ENCODE measurements around the gene ALDH8A1.
"Not testable (repeated sequence)": the region's sequence is repeated elsewhere in the genome, so short reads cannot be mapped to it uniquely, and the experiment has no call there.

Gene ALDH8A1

DNA sequence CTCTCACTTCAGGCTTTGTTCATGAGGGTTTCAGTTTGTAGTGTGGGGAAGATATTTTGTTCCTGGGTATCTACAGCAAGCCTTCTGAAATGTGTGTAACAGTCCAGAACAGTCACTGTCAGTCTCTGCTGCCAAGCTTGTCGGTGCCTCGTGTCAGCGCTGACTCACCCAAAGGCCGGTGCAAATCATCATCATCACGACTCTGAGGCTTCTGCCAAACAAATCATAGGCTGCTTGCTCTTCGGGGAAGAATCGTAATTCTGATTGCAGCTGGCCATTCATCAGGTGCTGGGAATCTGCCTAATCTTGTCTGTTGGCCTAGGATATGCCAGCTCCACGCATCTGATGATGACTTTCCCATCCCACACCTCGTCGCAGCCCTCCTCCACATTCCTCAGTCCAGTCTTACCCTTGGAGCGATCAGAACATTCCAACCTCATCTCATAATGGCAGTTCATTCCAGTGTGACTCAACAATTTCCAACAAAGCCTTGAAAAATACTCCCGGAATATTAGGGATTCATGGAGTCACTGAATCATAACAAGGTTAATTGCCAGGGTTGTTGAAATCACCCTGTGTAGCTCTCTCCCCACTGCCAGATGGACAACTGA lies 40.9 kb downstream of the ALDH8A1 start:
- no peak for DNase-seq

GRCh38 chr6:134904731-134905130 lies 45.2 kb downstream of the ALDH8A1 start:
- DNase-seq: not testable (repeated sequence)

GRCh38 chr6:134903448-134903847 lies 46.5 kb downstream of the ALDH8A1 start:
- no peak for DNase-seq

DNA sequence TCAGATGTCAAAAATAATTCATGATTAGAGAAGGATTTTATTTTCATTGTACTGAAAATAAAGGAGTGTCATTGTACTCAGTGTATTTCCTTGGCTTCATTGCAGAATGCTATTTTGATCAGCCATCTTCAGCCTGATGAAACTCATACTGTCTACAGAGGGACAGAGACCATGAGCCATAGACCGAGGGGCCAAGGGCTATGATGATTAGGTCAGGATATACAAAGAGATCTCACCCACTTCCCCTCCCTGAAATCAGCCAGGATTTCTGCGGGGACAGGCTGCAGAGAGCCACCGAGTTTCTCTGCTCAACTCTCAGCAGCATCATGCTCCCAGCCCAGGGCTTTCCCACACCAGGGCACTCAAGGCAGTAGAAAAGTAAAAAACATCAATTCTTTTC lies 47.0 kb downstream of the ALDH8A1 start:
- DNase-seq: no peak

- DNase-seq: no peak
Observed at GRCh38 chr6:134902074-134902861, 47.6 kb downstream of the ALDH8A1 start.

DNA sequence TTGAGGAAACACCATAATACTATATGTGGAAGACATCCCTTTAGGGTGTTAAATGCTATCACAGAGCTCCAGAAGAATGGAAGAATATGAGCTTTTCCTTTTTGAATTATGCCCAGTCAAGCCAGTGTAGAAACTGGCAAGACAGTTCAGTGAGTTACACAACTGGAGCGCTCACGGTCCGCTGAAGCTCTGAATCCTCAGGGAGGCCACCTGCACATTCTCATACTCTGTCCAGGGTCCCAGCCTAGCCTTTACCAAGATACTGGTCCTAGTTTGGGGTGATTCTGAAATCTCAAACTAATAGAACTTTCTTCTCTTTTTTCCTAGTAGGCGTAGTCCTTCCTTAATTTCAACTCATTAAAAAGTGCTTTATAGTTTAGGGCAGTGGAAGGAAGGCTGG lies 51.3 kb downstream of the ALDH8A1 start:
- DNase-seq: no peak

GRCh38 chr6:134898166-134898565 lies 51.7 kb downstream of the ALDH8A1 start:
- DNase-seq: not testable (repeated sequence)

DNA sequence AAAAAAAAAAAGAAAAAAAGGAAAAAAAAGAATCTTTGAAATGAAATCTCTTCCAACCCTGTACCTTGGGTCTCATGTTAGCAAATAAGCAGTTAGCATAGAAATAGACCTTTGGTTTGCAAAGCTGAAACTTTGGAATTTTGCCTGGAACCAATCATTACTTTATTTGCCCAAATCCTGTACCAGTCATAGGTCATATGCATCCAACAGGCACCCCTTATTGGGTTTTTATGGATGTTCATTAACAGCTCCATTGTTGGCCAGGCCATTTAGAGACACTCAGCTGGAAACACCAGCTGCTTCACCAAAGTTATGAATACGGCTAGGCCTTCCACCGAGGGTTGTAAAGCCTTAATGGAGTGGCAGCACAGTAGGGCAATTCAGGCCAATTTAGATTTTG lies 53.0 kb downstream of the ALDH8A1 start:
- no peak for DNase-seq

GRCh38 chr6:134894800-134895199 lies 55.1 kb downstream of the ALDH8A1 start:
- DNase-seq: no peak

GRCh38 chr6:134892362-134892761 lies 57.5 kb downstream of the ALDH8A1 start:
- DNase-seq: no peak

- DNase-seq: no peak
Observed at GRCh38 chr6:134891633-134892032, 58.3 kb downstream of the ALDH8A1 start.

- no peak for DNase-seq
Observed at GRCh38 chr6:134888316-134888715, 61.6 kb downstream of the ALDH8A1 start.

DNA sequence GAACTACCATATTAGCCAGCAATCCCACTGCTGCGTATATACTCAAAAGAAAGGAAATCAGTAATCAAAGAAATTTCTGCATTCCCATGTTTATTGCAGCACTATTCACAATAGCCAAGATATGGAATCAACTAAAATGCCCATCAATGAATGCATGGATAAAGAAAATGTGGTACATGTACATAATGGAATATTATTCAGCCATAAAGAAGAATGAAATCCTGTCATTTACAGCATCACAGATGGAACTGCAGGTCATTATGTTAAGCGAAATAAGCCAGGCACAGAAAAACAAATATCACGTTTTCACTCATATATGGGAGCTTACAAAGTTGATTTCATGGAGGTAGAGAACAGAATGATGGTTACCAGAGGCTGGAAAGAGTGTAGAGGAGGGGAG lies 65.1 kb downstream of the ALDH8A1 start:
- DNase-seq: no peak

DNA sequence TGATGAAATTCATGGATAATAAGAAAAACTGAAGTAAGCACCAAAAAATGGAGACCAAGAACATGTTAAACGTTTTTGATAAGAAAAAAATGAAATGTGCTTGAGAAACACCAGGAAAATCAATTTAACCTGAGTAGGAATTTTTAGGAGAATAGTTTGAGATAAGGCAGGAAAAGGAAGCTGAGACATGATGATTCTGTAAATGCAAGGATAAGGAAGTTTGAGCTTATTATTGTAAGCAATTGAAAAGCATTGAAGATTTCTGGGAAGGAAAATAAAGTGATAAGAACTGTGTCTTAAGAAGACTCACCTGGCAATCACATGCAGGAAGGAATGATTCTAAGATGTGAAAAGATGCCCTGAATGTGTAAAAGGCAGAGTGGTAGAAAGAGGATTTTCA lies 66.6 kb downstream of the ALDH8A1 start:
- DNase-seq: no peak

DNA sequence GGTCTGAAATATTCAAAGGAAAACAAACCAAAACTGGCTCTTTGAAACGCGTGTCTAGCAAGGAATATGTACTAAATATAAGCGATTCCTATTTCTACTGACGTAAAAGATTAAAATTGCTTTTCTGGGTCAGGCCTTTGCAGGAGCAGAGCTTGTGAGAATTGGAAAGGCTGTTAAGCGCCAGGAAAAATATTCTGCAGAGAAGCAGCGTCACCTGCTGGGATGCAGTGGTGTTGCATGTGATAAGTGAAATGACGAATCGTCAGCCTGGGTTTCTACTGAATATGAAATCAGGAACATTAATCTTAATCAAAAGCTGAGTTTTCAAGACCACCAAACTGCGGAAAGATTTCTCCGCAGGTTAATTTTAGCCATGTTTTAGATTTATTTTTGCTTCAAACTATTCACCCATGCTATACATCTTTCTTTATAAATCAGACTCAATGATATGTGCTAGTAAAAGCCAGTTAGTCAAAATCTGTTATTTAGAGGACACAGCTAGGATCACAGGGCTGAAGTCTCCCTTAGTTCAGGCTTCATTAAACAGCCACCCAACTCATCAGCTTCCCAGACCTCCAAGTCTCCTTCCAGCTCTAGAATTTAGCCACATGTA lies 67.4 kb downstream of the ALDH8A1 start:
- peak; percentile 60 for DNase-seq

- DNase-seq: no peak
Observed at GRCh38 chr6:134880487-134881190, 69.3 kb downstream of the ALDH8A1 start.

GRCh38 chr6:134878136-134878535 lies 71.8 kb downstream of the ALDH8A1 start:
- DNase-seq: no peak

GRCh38 chr6:134875367-134875766 lies 74.5 kb downstream of the ALDH8A1 start:
- DNase-seq: no peak

DNA sequence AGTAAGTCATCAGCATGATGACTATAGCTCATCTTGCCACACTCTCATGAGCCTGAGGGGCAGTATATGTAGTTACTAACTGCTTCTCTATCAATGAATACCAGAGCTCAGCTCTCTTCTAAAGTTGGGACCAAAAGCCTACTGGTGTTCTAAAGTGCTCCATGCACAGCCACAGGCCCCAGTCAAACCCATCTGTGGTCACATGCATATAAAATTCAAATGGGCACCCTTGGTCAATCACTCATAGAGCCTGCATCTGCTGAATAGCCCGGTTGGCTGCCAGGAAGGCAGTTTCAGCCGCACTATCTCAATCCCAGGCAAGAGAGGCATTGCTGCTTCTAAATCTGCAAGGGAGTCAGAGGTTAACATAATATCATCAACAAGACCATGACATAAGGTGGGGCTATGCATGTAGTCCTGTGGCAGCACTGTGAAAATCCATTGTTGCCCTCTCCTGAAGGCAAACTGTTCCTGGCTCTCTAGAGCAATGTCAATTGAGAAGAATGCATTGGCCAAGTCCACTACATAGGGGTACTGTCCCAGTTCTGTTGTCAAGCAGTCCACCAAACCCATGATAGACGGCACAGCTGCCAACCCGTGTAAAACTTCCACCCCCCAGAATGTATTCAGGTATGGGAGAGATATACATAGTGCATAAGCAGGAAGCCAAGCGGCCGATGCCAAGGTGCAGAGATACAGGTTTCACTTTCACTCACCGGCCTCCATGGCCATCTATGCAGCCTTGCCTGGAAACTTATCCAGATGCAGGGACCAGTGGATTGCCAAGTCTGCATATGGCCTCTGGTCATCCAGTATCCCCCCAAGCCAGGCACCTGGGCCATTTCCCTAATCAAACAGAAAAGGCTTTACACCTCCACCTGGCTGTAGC lies 76.2 kb downstream of the ALDH8A1 start:
- DNase-seq: no peak

DNA sequence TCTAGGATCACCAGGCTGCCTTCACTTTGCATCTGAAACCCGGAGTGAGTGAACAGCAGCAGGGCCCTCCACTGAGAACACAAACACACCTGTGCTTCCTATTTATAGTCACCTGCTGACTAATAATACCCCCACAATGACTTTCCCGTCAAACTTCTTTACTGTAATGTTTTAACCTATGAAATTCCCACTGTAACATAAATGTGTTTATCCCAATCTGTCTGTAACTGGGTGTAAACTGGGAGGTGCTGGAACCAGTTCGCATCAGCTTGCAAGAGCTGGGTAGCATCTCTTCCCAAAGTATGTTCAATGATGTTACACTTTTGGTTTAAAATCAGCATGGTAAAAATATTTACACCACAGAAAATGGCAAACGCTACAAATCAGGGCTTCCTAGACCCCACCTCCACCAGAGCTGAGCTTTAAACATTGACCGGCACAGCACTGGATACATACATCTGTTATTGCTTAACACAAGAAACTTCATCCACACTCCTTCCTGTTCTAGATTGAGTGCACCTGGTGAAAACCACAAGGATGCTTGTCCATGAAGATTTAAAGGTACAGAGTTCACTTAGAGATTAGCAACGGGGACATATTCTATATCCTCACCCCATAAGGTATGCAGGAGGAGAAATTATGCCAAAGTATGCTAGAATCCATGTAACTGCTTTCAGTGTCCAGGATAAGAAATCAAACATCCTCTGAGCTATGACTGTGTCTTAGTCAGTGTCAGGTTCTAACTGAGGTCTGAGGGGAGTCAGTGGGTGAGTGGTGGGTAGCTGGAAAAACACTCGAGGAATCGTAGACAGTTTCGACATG lies 79.0 kb downstream of the ALDH8A1 start:
- DNase-seq: no peak

- no peak for DNase-seq
Observed at GRCh38 chr6:134868812-134869211, 81.1 kb downstream of the ALDH8A1 start.
